Brain pericyte (primary cell): ENCODE data around the gene PSEN1.

Experiments
- DNase-seq: peaks from one replicate; pipeline ENCODE4 v3.0.0-alpha.2; 2012; ENCODE audit warnings: low read depth, low spot score

The PSEN1 gene

GRCh38 chr14:73217411-73217810 is 81.1 kb downstream of the PSEN1 start:
- DNase-seq: no peak

GRCh38 chr14:73220061-73220460 is 83.8 kb downstream of the PSEN1 start:
- DNase-seq: no peak

- DNase-seq: no peak
Observed at GRCh38 chr14:73220634-73221033, 84.3 kb downstream of the PSEN1 start.

GRCh38 chr14:73221945-73222344 is 85.6 kb downstream of the PSEN1 start:
- no peak for DNase-seq

- DNase-seq: no peak
Observed at GRCh38 chr14:73223049-73223448, 86.7 kb downstream of the PSEN1 start.

GRCh38 chr14:73225496-73225895 is 89.2 kb downstream of the PSEN1 start:
- no peak for DNase-seq

- peak; percentile 91 for DNase-seq
Observed at GRCh38 chr14:73227812-73228781, 91.8 kb downstream of the PSEN1 start.

- no peak for DNase-seq
Observed at GRCh38 chr14:73230051-73230450, 93.7 kb downstream of the PSEN1 start.

- DNase-seq: no peak
Observed at GRCh38 chr14:73231981-73232851, 95.9 kb downstream of the PSEN1 start.

- DNase-seq: no peak
Observed at GRCh38 chr14:73232984-73233383, 96.7 kb downstream of the PSEN1 start.

- DNase-seq: no peak
Observed at GRCh38 chr14:73233564-73233963, 97.3 kb downstream of the PSEN1 start.

- DNase-seq: no peak
Observed at GRCh38 chr14:73234029-73234428, 97.7 kb downstream of the PSEN1 start.

- no peak for DNase-seq
Observed at GRCh38 chr14:73234586-73235394, 98.5 kb downstream of the PSEN1 start.

- peak; percentile 70 for DNase-seq
Observed at GRCh38 chr14:73235531-73236155, 99.3 kb downstream of the PSEN1 start.

GRCh38 chr14:73236157-73236556 is 99.8 kb downstream of the PSEN1 start:
- no peak for DNase-seq

GRCh38 chr14:73236752-73237218 is 100.5 kb downstream of the PSEN1 start:
- no peak for DNase-seq

GRCh38 chr14:73237219-73237785 is 101.0 kb downstream of the PSEN1 start, which contains the start of gene PAPLN:
PAPLN (plus strand) TSS chr14:73237506; CDS start chr14:73239779, 2,273 bp downstream.
- no peak for DNase-seq

- no peak for DNase-seq
Observed at GRCh38 chr14:73237786-73238423, 101.6 kb downstream of the PSEN1 start.

- no peak for DNase-seq
Observed at GRCh38 chr14:73238424-73238852, 102.1 kb downstream of the PSEN1 start.

- DNase-seq: no peak
Observed at GRCh38 chr14:73238941-73239340, 102.6 kb downstream of the PSEN1 start.
